ENCODE data around the gene DNAAF5.

- TF ChIP-seq POLR2A (IDR thresholded peaks at IDR 0.05; ENCODE audit: low read length) (no peak), GATA1 (IDR thresholded peaks at IDR 0.05; ENCODE audit: low read depth, low read length) (no peak)
Measured at GRCh38 chr7:818031-818699, 91.7 kb downstream of the DNAAF5 start.
